HFF-Myc (cell line): ENCODE results near the gene GDPD4.

ENCODE experiments used
- DNase-seq: peaks from one replicate; pipeline ENCODE4 v3.0.0-alpha.2; 2011; ENCODE audit warnings: low read depth; ENCODE audit errors: extremely low read depth
- H3K4me3 ChIP-seq: replicated peaks from 2 replicates; pipeline ENCODE4 v1.5.1; 2011; ENCODE audit warnings: low read depth, mild to moderate bottlenecking, control low read depth, low read length
- CTCF ChIP-seq: IDR thresholded peaks from 2 replicates; pipeline ENCODE4 v1.5.1; 2012; ENCODE audit warnings: mild to moderate bottlenecking, low read depth, low read length, control low read depth; ENCODE audit errors: missing control alignments

GDPD4 gene

GRCh38 chr11:77301510-77301909 lies at the start of gene GDPD4:
Gene GDPD4 (minus strand): TSS chr11:77301686. CDS start chr11:77285137, 16,549 bp downstream.
- no peak for TF ChIP-seq CTCF
- no peak for DNase-seq
- no peak within 1 kb of the TSS for H3K4me3 ChIP-seq

GRCh38 chr11:77347948-77348347 lies 46.5 kb upstream of the GDPD4 start:
- no peak for DNase-seq
- H3K4me3 ChIP-seq, result no peak overlapping the region
- no peak for TF ChIP-seq CTCF

GRCh38 chr11:77346906-77347603 lies 45.6 kb upstream of the GDPD4 start:
- DNase-seq, result peak; percentile 51

GRCh38 chr11:77345621-77346020 lies 44.1 kb upstream of the GDPD4 start:
- no peak for DNase-seq
- TF ChIP-seq CTCF, result no peak
- H3K4me3 ChIP-seq, result no peak overlapping the region

More at GRCh38 chr11:77346906-77347603, 45.6 kb upstream of the GDPD4 start:
- no peak overlapping the region for H3K4me3 ChIP-seq
- no peak for TF ChIP-seq CTCF

- H3K4me3 ChIP-seq, result no peak overlapping the region
- no peak for TF ChIP-seq CTCF
Measured at GRCh38 chr11:77340501-77340900, 39.0 kb upstream of the GDPD4 start.

GRCh38 chr11:77332259-77332658 lies 30.8 kb upstream of the GDPD4 start:
- no peak overlapping the region for H3K4me3 ChIP-seq

More at GRCh38 chr11:77340501-77340900, 39.0 kb upstream of the GDPD4 start:
- DNase-seq, result no peak

More at GRCh38 chr11:77332259-77332658, 30.8 kb upstream of the GDPD4 start:
- no peak for TF ChIP-seq CTCF
- DNase-seq, result no peak
